ENCODE measurements around the gene CYP2W1.

CYP2W1 gene

GRCh38 chr7:983616-984071 lies 663 bp downstream of the CYP2W1 start:
- DNase-seq (ENCODE audit: low read depth), result no peak

- DNase-seq (ENCODE audit: low read depth), result no peak
Measured at GRCh38 chr7:984361-985126, 1.6 kb downstream of the CYP2W1 start.

- DNase-seq (ENCODE audit: low read depth), result no peak
Measured at GRCh38 chr7:985127-985416, 2.1 kb downstream of the CYP2W1 start.

- DNase-seq (ENCODE audit: low read depth), result no peak
Measured at GRCh38 chr7:985915-986741, 3.1 kb downstream of the CYP2W1 start.

- DNase-seq (ENCODE audit: low read depth), result no peak
Measured at GRCh38 chr7:986766-987751, 4.1 kb downstream of the CYP2W1 start.

GRCh38 chr7:987909-988308 lies 4.9 kb downstream of the CYP2W1 start:
- no peak for DNase-seq (ENCODE audit: low read depth)

GRCh38 chr7:988426-988911 lies 5.5 kb downstream of the CYP2W1 start:
- DNase-seq (ENCODE audit: low read depth), result no peak

GRCh38 chr7:988963-989529 lies 6.1 kb downstream of the CYP2W1 start:
- DNase-seq (ENCODE audit: low read depth), result no peak

GRCh38 chr7:990352-990932 lies 7.5 kb downstream of the CYP2W1 start:
- no peak for DNase-seq (ENCODE audit: low read depth)

- DNase-seq (ENCODE audit: low read depth), result no peak
Measured at GRCh38 chr7:990933-991728, 8.2 kb downstream of the CYP2W1 start.

- no peak for DNase-seq (ENCODE audit: low read depth)
Measured at GRCh38 chr7:991729-992656, 9.0 kb downstream of the CYP2W1 start.

GRCh38 chr7:992709-993607 lies 10.0 kb downstream of the CYP2W1 start:
- DNase-seq (ENCODE audit: low read depth), result peak; percentile 83

- DNase-seq (ENCODE audit: low read depth), result no peak
Measured at GRCh38 chr7:994592-995308, 11.8 kb downstream of the CYP2W1 start.

GRCh38 chr7:995571-995970 lies 12.6 kb downstream of the CYP2W1 start:
- DNase-seq (ENCODE audit: low read depth), result no peak

- no peak for DNase-seq (ENCODE audit: low read depth)
Measured at GRCh38 chr7:996079-996872, 13.3 kb downstream of the CYP2W1 start.

Measured in stimulated activated CD8-positive, alpha-beta memory T cell treated with anti-CD3 and anti-CD28 coated beads, Interleukin-12 subunit alpha, Interleukin-12 subunit beta, amount 100 ng/mL, for 4 hours (primary cell).